Psoas muscle (tissue), 8 donors: Measurements from ENCODE around the gene PTPRM. TPM values are rescaled to one million over a fixed set of nuclear protein-coding genes. Genes with fewer than 3 reads are reported as not detected.

Source experiments
- ATAC-seq, 4 donors: fragments of 200-7000 bp; cut with Tn5 transposase; one replicate each; pipeline ENCODE4 v1.9.1; 2020; ENCODE audit warnings: moderate library complexity in 3 of 4, mild to moderate bottlenecking in 2 of 4
- DNase-seq, 2 donors: peaks; one replicate each; pipeline ENCODE4 v3.0.0-alpha.2; 2020
- H3K27ac ChIP-seq: fragments of 200-600 bp; one replicate; pipeline ENCODE4 v1.8.0; 2022
- H3K27me3 ChIP-seq, 3 donors: fragments of 200-600 bp in 1 of 3; one replicate each; pipeline versions ENCODE4 v1.6.1 to v1.8.0; 2013 to 2022; ENCODE audit warnings: low read length in 2 of 3, mild to moderate bottlenecking in 2 of 3, moderate library complexity in 1 of 3; ENCODE audit not compliant: insufficient read depth in 3 of 3
- H3K36me3 ChIP-seq, 2 donors: fragments of 200-600 bp in 1 of 2; one replicate each; pipeline versions ENCODE4 v1.6.1 to v1.8.0; 2013 to 2022; ENCODE audit warnings: low read depth in 1 of 2, mild to moderate bottlenecking in 1 of 2, moderate library complexity in 1 of 2; ENCODE audit not compliant: insufficient read depth in 1 of 2
- H3K4me1 ChIP-seq: fragments of 200-600 bp; one replicate; pipeline ENCODE4 v1.8.0; 2022
- H3K4me3 ChIP-seq: fragments of 200-600 bp; one replicate; pipeline ENCODE4 v1.8.0; 2022; ENCODE audit warnings: mild to moderate bottlenecking
- H3K9me3 ChIP-seq: fragments of 200-600 bp; one replicate; pipeline ENCODE4 v1.8.0; 2022
- CTCF ChIP-seq: fragments of 200-600 bp; IDR thresholded peaks from one replicate; pipeline ENCODE4 v1.8.0; 2022; ENCODE audit warnings: antibody characterized with exemption
- WGBS, 3 donors: extraction: QIAGEN DNeasy Blood & Tissue Kit; methylation state at CpG; one replicate each; pipeline versions ENCODE4 v1.1.6 to v1.1.7; 2013; 5-methylcytosine and 5-hydroxymethylcytosine counted together
- intact Hi-C, 2 donors: fragments of 100-400 bp; cut with DNase I; formaldehyde crosslinking; loops; one replicate each; pipeline versions ENCODE4 v1.11.0 to v1.14.2; 2022
- polyA plus RNA-seq, 3 donors: library from polyadenylated mRNA; stranded (reverse); fragments of 200-250 nt; gene quantifications; one replicate each; pipeline ENCODE4 v1.2.3, GENCODE V29; 2013
- total RNA-seq, 4 donors: library from RNA; stranded (reverse); fragmentation: NEBNext Ultra II Directional in 2 of 4; extraction: Animal tissue kit (Norgen Biotek cat#: 25700) in 2 of 4; gene quantifications; one replicate each; pipeline versions ENCODE4 v1.2.1 to v1.2.4, GENCODE V29; 2021 to 2023
- donor health status: healthy with polysubstance abuse.
- donor health status: DM: no; HTN: no; CAD: no; lungs with moderate emphysema.
- donor health status: Bipolar disorder and iron deficiency.
- donor health status: healthy.
- donor health status: DM: yes; HTN: yes; CAD: no.
- donor health status: DM: no; HTN: no; CAD: no.
- donor health status: DM: no; HTN: no; CAD: no.
- donor health status: DM: yes; HTN: yes; CAD: no.

PTPRM gene
- total and polyA plus RNA-seq, 7 donors, result 27.4 to 78.9 (median 39.0) TPM

GRCh38 chr18:7750095-7750663 is 183.1 kb downstream of the PTPRM start:
- 56 to 62% (median 59%) methylated on average over 6 of the region's 6 CpGs for WGBS, 3 donors
- no peak for TF ChIP-seq CTCF
- ATAC-seq, result no peak
- H3K27ac ChIP-seq, result peak overlapping the region; percentile 17
- no peaks in the 10 kb centered on the region for H3K36me3 ChIP-seq
- no peaks in the 10 kb centered on the region for H3K27me3 ChIP-seq
- intact Hi-C loops, result loop anchor here in 1 of 2 donors (5.0 kb wide), 2 partner anchors 48 to 158 kb away; no protein-coding TSS in a partner anchor
- H3K4me1 ChIP-seq, result peaks cover 52% of the 10 kb centered on the region
- H3K4me3 ChIP-seq, result no peak overlapping the region
- peaks cover 3% of the 10 kb centered on the region for H3K9me3 ChIP-seq
- no peak for DNase-seq

- no peaks in the 10 kb centered on the region for H3K27me3 ChIP-seq
- intact Hi-C loops, result loop anchor here in 1 of 2 donors (5.0 kb wide), 2 partner anchors 49 to 159 kb away; no protein-coding TSS in a partner anchor
- ATAC-seq (no peak), DNase-seq (no peak)
- no peaks in the 10 kb centered on the region for H3K36me3 ChIP-seq
- 67 to 71% (median 69%) methylated on average over 5 of the region's 5 CpGs for WGBS, 3 donors
- H3K27ac ChIP-seq, result no peak overlapping the region
- no peak overlapping the region for H3K4me3 ChIP-seq
- H3K9me3 ChIP-seq, result peaks cover 3% of the 10 kb centered on the region
- peaks cover 59% of the 10 kb centered on the region for H3K4me1 ChIP-seq
- TF ChIP-seq CTCF, result no peak
These were observed 183.8 kb downstream of the PTPRM start for GRCh38 chr18:7750966-7751365.

GRCh38 chr18:7754258-7754657 is 187.1 kb downstream of the PTPRM start:
- no peak overlapping the region for H3K27ac ChIP-seq
- H3K27me3 ChIP-seq, result no peaks in the 10 kb centered on the region
- TF ChIP-seq CTCF, result no peak
- no peak overlapping the region for H3K4me3 ChIP-seq
- 95 to 97% (median 96%) methylated on average over 1 of the region's 1 CpG for WGBS, 3 donors
- no peaks in the 10 kb centered on the region for H3K9me3 ChIP-seq
- H3K4me1 ChIP-seq, result peaks cover 50% of the 10 kb centered on the region
- ATAC-seq (no peak), DNase-seq (no peak)
- H3K36me3 ChIP-seq, result no peaks in the 10 kb centered on the region
- intact Hi-C loops, result loop anchor here in 1 of 2 donors (5.0 kb wide), 2 partner anchors 52 to 162 kb away; no protein-coding TSS in a partner anchor

- TF ChIP-seq CTCF, result no peak
- Histone ChIP-seq H3K27me3 (no peaks in the 10 kb centered on the region), H3K27ac (no peak overlapping the region), H3K9me3 (no peaks in the 10 kb centered on the region), H3K36me3 (no peaks in the 10 kb centered on the region), H3K4me1 (peaks cover 45% of the 10 kb centered on the region), H3K4me3 (no peak overlapping the region)
- intact Hi-C loops, result loop anchor here in 1 of 2 donors (5.0 kb wide), 3 partner anchors 52 to 187 kb away; partner anchors contain the start of gene PTPRM
- WGBS, 3 donors, result 50 to 69% (median 58%) methylated on average over 7 of the region's 7 CpGs
- ATAC-seq (peak; percentile 42 to 80 (median 68)), DNase-seq (no peak)
These were observed 187.6 kb downstream of the PTPRM start for GRCh38 chr18:7754725-7755181.
